Amniotic stem cell (primary cell): ENCODE measurements around the gene IL1RAPL2.
A peak's percentile ranks its signal among the peaks of the same experiment; 100 is the strongest.
"Not testable (repeated sequence)": the region's sequence is repeated elsewhere in the genome, so short reads cannot be mapped to it uniquely, and the experiment has no call there.

ENCODE experiments used
- DNase-seq: peaks from one replicate; lab custom pipeline; 2025; lab: John Stamatoyannopoulos, UW

The IL1RAPL2 gene

DNA sequence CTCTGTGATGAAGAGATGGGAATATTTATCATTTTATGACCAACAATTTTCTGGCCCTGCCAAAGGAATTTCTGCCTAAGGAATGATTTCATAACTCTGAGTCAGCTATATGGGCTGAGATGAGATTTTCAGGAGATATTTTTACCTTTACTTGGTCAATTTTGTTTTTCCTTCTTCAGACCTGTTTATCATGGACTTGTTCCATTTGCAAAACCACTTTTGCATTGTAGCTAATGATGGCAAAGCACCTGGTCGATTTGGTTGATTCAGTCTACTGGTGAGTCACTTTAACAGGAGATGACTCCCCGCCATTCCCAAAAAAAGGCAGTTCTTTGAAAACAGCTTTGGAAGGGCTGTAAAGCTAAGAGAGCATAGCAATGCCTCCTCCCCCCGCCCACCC, 601.2 kb downstream of the IL1RAPL2 start:
- no peak for DNase-seq

- no peak for DNase-seq
Measured at GRCh38 chrX:105168577-105168976, 602.6 kb downstream of the IL1RAPL2 start.

- DNase-seq: no peak
Measured at GRCh38 chrX:105173071-105173470, 607.1 kb downstream of the IL1RAPL2 start.

DNA sequence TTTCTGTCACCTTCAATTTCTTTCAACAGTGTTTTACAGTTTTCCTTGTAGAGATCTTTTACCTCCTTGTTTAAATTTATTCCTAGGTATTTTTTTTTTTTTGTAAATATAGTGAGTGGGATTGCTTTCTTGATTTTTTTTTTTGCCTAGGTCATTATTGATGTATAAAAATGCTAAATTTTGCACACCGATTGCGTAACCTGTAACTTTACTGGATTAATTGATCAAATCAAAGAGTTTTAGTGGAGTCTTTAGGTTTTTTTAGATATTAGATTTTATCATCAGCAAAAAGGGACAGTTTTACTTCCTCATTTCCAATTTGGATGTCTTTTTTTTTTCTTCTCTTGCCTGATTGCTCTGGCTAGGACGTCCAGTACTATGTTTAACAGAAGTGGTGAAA, 613.6 kb downstream of the IL1RAPL2 start:
- DNase-seq: no peak

GRCh38 chrX:105189093-105189492, 623.1 kb downstream of the IL1RAPL2 start:
- no peak for DNase-seq

- no peak for DNase-seq
Measured at GRCh38 chrX:105190252-105190853, 624.4 kb downstream of the IL1RAPL2 start.

GRCh38 chrX:105191878-105192277, 625.9 kb downstream of the IL1RAPL2 start:
- DNase-seq: peak; percentile 21

GRCh38 chrX:105209406-105209805, 643.4 kb downstream of the IL1RAPL2 start:
- no peak for DNase-seq

- DNase-seq: no peak
Measured at GRCh38 chrX:105210258-105210657, 644.3 kb downstream of the IL1RAPL2 start.

DNA sequence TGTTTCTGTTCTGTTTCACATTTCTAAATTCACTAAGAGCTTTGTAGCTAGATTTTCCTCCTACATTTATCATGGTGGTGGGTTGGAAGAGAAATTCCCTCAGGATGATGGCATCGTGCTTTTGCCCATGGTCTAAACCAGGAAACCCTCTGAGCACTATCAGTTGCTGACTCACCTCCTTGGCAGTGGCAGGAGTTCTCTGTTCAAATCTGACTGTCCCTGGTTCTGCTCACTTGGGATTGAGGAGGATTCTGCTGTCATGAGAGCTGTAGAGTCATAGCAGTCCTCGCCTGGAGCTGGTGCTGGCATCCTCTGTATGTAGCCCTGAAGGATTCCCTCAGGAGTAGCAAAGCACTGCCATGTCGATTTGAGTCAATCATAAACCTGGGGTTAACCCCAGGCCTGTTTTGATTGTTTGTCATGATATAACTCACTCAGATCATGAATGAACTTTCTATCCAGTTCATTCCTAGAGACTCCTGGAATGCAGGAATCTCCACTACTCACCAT, 645.1 kb downstream of the IL1RAPL2 start:
- no peak for DNase-seq

GRCh38 chrX:105219454-105220401, 653.7 kb downstream of the IL1RAPL2 start:
- no peak for DNase-seq

DNA sequence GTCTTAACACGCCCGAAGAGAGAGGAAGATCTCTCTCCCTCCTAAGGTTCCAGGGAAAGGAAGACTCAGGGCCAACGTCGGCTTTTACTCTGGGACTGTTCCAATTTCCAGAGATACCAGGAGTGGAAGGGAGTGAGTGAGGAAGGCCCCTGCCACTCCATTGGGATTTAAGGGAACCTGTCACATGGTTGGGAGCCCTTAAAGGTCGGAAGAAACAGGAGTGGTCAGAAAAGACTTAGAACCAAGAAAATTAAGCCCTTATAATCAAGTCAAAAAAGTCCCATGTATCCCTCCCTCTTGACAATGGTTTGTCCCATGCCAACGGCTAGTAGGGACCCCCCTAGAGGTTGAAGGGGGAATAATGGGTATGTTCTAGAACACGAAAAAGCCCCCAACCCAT, 654.6 kb downstream of the IL1RAPL2 start, which contains the start of gene TEX13A:
Gene TEX13A (minus strand): TSS at position 59 of the 400 bp plus-strand sequence. CDS start 297 bp downstream, outside the sequence.
- DNase-seq: no peak

- DNase-seq: no peak
Measured at GRCh38 chrX:105221374-105221773, 655.4 kb downstream of the IL1RAPL2 start.

- no peak for DNase-seq
Measured at GRCh38 chrX:105226499-105226898, 660.5 kb downstream of the IL1RAPL2 start.

GRCh38 chrX:105228602-105229001, 662.6 kb downstream of the IL1RAPL2 start:
- DNase-seq: no peak

DNA sequence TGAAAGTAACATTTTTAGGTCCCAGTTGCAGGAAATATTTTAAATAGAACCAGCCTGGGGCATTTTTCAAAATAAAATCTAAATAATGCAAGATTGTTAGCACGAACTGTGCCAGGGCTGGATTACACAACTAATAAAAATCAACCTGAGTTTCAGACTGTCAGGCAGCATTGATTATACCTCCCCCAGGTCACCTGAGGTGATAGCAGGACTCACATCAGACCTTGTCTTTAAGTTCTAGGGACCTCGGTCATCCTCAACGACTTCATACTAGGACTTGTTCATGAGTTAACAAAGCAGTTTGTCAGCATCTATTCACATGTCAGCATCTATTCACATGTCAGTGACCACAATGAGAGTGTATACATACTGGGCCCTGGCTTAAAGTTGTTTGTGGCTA, 663.1 kb downstream of the IL1RAPL2 start:
- DNase-seq: no peak

GRCh38 chrX:105237407-105237806, 671.4 kb downstream of the IL1RAPL2 start:
- DNase-seq: not testable (repeated sequence)

DNA sequence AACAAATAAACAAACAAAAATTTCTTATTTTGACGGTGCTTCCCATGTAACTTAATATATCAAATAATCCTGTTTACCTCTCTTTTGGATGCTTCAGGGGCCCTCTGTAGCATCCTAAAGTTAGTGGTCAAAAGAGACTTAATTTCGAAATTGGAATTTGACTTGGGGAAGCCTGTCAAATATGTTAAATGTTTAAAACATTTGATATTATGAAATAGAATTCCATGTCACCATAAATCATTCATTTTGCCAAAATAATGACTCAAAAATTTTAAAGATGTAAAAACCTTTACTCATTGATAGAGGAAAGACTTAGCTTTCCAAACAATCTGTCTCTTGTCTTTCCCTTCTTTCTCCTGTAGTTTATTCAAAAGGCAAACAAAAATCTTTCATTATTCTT, 675.1 kb downstream of the IL1RAPL2 start:
- DNase-seq: no peak

GRCh38 chrX:105260291-105261043, 694.5 kb downstream of the IL1RAPL2 start:
- no peak for DNase-seq

- DNase-seq: no peak
Measured at GRCh38 chrX:105263171-105263570, 697.2 kb downstream of the IL1RAPL2 start.

DNA sequence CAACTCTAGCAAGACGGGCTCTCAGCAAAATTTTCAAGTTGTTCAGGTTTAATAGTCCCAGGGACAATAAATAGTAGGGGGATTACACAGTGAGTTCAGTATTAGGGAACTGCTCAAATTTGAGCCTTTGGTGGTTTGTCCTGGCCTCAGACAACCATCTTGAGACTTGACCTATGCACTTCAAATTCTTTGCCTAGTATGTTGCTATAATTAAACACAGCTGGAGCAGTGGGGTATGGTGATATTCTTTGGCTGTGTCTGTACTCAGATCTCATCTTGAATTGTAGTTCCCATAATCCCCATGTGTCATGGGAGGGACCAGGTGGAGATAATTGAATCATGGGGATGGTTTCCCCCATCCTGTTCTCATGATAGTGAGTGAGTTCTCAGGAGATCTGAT, 697.8 kb downstream of the IL1RAPL2 start:
- DNase-seq: no peak

- no peak for DNase-seq
Measured at GRCh38 chrX:105265093-105265492, 699.1 kb downstream of the IL1RAPL2 start.
